HG03103 (cell line): ENCODE results near the gene FGF23.

Source experiments
- ATAC-seq: cut with Tn5 transposase; IDR thresholded peaks from one replicate; pipeline ENCODE4 v1.9.1; 2021; ENCODE audit warnings: low read depth; ENCODE audit not compliant: unreplicated experiment

FGF23 gene

GRCh38 chr12:4320497-4320852, 59.0 kb downstream of the FGF23 start:
- ATAC-seq: peak; percentile 27
